Measurements from ENCODE around the gene ARID1B. TPM values are rescaled to one million over a fixed set of nuclear protein-coding genes. Genes with fewer than 3 reads are reported as not detected.

Gene ARID1B
- total and polyA plus RNA-seq, 10 of the 15 experiments (the other 5 are each of a cell fraction or from before 2014, with no cell fraction given): 24.7 to 133 (median 54.6) TPM

- TF ChIP-seq MTA3 (IDR thresholded peaks at IDR 0.05; ENCODE audit: borderline replicate concordance, low read length) (no peak), RELB (IDR thresholded peaks at IDR 0.05; ENCODE audit: low read depth) (no peak), CHD4 (IDR thresholded peaks at IDR 0.05) (no peak), BMI1 (IDR thresholded peaks at IDR 0.05; ENCODE audit: borderline replicate concordance) (no peak), PAX5 (IDR thresholded peaks at IDR 0.05; ENCODE audit: borderline replicate concordance, low read depth, low read length) (no peak), SREBF1 (IDR thresholded peaks at IDR 0.05; ENCODE audit: low read length) (no peak)
- FAIRE-seq (no peak), ATAC-seq (no peak), DNase-seq (ENCODE audit: low read depth, low spot score) (no peak)
- ChIA-PET RAD21 (ENCODE audit: unreplicated experiment) (interaction anchor here (1.2 kb wide), 1 partner anchor 132 kb away, joined by 3 read pairs; no protein-coding TSS in a partner anchor), CTCF (interaction anchor here (0.5 kb wide), 1 partner anchor 283 kb away, joined by 3 read pairs; no protein-coding TSS in a partner anchor), POLR2A (no interaction called here), SMC1A (ENCODE audit: uncharacterized antibody, unreplicated experiment) (interaction anchor here (0.7 to 1.6 kb wide), 2 partner anchors 67 to 117 kb away, joined by 3 to 8 read pairs; no protein-coding TSS in a partner anchor)
- Histone ChIP-seq H3K79me2 (ENCODE audit: control insufficient read depth, insufficient read depth, low read length) (peaks cover 97% of the 10 kb centered on the region), H2AFZ (ENCODE audit: control insufficient read depth, low read depth, low read length) (no peak overlapping the region), H4K20me1 (ENCODE audit: control insufficient read depth, insufficient read depth) (no peaks in the 10 kb centered on the region), H3K4me2 (ENCODE audit: control insufficient read depth, insufficient read depth) (no peak overlapping the region), H3K27ac (ENCODE audit: control insufficient read depth, insufficient read depth) (no peak overlapping the region; the same call in 1 of the 2 replicates), H3K9me3 (replicated peaks; ENCODE audit: control insufficient read depth, insufficient read depth, low read length) (no peaks in the 10 kb centered on the region), H3K4me1 (ENCODE audit: control insufficient read depth, insufficient read depth, low read length) (peaks cover 36% of the 10 kb centered on the region), H3K27me3 (replicated peaks in 1 of 2; ENCODE audit: control insufficient read depth in 2 of 2, insufficient read depth in 2 of 2, low read length in 1 of 2) (no peaks in the 10 kb centered on the region), H3K4me3 (no peak overlapping the region), H3K36me3 (ENCODE audit: control insufficient read depth in 2 of 2, insufficient read depth in 2 of 2, low read length in 1 of 2) (peaks cover 1 to 6% of the 10 kb centered on the region in 2 experiments; a peak in 2 of 4 replicates), H3K9ac (ENCODE audit: control insufficient read depth, insufficient read depth, low read length) (no peak overlapping the region)
- in situ Hi-C loops (cut with MboI) (no loop called here), intact Hi-C loops (cut with micrococcal nuclease; ENCODE audit: unreplicated experiment) (no loop called here)
- BruUV-seq (replicated peaks): no TSS peak
- 74% methylated on average over 6 of the region's 6 CpGs for WGBS (ENCODE audit: insufficient coverage, insufficient replicate concordance, low lambda C conversion rate, missing lambda C conversion rate)
Observed at GRCh38 chr6:156846845-156847599, 69.8 kb downstream of the ARID1B start.

Measured in GM12878 (cell line).